ENCODE data around the gene CYGB.

DNA sequence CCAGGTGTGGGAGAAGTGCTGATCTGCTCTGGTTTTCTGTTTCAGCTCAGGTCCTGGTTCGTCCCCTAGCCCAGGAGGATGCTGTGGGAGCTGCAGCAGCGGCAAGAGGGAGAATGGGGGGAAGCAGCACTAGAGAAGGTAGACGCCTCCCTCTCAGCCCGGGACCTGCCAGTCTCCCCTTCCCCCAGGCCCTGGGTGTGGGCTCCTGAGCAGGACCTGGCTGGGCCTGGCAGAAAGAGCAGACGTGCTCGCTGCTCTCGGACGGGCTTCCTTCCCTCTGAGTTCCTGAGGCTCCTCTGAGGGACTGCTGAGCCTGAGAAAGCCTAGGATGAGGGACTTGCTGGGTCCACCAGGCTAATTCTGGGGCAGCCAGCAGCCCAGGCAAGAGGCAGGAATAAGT lies 5.5 kb upstream of the CYGB start:
- TF ChIP-seq, protein P1, sequence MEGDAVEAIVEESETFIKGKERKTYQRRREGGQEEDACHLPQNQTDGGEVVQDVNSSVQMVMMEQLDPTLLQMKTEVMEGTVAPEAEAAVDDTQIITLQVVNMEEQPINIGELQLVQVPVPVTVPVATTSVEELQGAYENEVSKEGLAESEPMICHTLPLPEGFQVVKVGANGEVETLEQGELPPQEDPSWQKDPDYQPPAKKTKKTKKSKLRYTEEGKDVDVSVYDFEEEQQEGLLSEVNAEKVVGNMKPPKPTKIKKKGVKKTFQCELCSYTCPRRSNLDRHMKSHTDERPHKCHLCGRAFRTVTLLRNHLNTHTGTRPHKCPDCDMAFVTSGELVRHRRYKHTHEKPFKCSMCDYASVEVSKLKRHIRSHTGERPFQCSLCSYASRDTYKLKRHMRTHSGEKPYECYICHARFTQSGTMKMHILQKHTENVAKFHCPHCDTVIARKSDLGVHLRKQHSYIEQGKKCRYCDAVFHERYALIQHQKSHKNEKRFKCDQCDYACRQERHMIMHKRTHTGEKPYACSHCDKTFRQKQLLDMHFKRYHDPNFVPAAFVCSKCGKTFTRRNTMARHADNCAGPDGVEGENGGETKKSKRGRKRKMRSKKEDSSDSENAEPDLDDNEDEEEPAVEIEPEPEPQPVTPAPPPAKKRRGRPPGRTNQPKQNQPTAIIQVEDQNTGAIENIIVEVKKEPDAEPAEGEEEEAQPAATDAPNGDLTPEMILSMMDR (conservative IDR thresholded peaks at IDR 0.05; ENCODE audit: low read length) = no peak
- no peak for TF ChIP-seq EZH2phosphoT487 (IDR thresholded peaks at IDR 0.05; ENCODE audit: borderline replicate concordance, low read depth, low read length)
